IPS DF 19.7 (cell line): Measurements from ENCODE around the gene USP14.

Source experiments
- DNase-seq: peaks from one replicate; pipeline ENCODE4 v3.0.0-alpha.2; 2013; ENCODE audit warnings: low read depth, low spot score

Gene USP14

DNA sequence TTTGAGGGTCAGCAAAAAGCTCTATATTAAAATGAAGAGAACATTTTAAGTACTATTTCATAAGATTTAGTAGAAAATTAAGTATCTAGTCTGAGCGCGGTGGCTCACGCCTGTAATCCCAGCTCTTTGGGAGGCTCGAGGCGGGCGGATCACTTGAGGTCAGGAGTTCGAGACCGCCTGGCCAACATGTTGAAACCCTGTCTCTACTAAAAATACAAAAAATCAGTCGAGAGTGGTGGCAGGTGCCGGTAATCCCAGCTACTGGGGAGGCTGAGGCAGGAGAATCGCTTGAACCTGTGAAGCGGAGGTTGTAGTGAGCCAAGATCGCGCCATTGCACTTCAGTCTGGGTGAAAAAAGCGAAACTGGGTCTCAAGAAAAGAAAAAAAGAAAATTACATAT is 1.6 kb downstream of the USP14 start:
- DNase-seq: no peak

DNA sequence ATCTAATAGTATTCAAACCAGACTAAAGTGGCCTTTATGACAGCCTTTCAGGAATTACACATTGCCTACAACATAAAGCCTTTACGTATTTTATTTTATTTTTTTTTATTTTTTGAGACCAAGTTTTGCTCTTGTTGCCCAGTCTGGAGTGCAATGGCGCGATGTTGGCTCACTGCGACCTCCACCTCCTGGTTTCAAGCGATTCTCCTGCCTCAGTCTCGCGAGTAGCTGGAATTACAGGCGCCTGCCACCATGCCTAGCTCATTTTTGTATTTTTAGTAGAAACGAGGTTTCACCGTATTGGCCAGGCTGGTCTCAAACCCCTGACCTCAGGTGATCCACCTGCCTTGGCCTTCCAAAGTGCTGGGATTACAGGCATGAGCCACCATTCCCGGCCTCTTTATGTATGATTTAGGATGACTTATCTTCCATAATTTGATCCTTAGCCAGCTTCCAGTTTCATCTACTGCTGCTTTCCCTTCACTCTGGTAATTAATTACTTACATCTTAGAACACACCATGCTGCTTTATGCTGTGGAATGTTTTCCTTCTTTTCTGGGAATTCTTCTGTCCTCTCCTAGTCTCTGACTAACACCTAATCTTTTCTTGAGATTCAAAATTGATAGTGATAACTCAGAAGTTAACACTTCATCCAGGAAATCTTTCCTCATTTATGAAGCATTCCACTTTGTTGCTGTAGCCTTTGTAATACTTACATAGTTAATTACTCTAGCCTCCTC is 2.6 kb downstream of the USP14 start:
- DNase-seq: no peak

GRCh38 chr18:172361-172760 is 14.0 kb downstream of the USP14 start:
- no peak for DNase-seq

DNA sequence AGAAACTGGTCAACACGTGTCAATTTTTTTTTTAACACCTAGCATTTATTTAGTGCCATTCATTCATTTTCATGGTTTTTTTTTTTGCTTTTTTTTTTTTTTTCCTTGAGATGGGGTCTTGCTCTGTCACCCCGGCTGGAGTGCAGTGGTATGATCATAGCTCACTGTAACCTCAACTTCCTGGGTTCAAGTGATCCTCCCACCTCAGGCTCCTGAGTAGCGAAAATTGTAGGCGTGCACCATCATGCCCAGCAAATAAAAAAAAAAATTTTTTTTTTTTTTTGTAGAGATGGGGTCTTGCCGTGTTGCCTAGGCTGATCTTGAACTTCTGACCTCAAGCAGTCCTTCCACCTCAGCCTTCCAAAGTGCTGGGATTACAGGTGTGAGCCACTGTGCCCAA is 21.1 kb downstream of the USP14 start:
- DNase-seq: no peak

GRCh38 chr18:181711-182110 is 23.4 kb downstream of the USP14 start:
- DNase-seq: no peak

DNA sequence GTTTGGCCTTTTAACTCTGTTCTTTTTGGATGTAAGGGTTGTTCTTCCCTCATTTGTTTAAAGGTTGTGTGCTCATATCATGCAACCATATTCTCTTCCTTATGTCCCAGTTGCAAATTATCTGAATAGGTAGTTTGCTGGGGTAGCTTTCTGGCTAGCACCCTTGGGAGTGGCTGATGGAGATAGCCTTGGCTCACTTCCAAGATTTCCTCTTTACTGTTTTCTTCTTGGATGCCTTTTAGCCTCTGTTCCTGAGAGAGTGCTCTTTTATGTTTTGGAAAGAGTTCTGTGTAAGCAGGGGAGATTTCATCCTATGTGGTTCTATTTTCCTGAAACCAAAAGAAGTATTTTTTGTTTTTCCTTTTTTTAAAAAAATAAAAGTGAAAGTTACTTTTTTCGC is 25.4 kb downstream of the USP14 start:
- no peak for DNase-seq

DNA sequence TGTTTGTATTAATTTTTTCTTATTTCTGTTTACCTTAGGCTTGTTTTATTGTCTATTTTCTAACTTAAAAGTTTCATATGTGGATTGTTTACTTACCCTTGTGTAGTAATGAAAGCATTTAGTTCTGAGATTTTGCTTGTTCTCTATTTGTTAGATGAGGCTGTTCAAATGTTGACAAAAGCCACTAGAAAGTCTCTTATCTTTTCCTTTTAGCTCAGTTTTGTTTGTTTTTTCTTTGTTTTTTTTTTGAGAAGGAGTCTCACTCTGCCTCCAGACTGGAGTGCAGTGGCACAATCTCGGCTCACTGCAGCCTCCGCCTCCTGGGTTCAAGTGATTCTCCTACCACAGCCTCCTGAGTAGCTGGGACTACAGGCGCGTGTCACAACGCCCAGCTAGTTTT is 30.9 kb downstream of the USP14 start:
- no peak for DNase-seq

GRCh38 chr18:191725-192124 is 33.4 kb downstream of the USP14 start:
- no peak for DNase-seq

DNA sequence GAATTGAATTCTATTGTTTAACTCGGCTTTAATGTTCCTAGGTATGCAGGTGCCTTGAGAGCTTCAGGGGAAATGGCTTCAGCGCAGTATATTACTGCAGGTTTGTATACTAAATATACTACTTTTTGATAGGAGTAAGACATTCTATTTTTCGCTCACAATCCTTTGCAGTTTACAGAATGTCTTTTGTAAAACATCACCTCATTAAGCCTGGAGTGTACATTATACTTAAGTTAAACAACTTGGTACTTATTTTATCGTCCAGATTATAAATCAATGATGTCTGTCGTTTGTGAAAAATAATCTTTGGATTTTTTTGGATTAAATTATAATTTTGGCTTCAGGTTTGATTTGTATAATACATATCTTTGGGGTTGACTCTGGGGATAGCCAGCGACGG is 34.4 kb downstream of the USP14 start:
- no peak for DNase-seq

DNA sequence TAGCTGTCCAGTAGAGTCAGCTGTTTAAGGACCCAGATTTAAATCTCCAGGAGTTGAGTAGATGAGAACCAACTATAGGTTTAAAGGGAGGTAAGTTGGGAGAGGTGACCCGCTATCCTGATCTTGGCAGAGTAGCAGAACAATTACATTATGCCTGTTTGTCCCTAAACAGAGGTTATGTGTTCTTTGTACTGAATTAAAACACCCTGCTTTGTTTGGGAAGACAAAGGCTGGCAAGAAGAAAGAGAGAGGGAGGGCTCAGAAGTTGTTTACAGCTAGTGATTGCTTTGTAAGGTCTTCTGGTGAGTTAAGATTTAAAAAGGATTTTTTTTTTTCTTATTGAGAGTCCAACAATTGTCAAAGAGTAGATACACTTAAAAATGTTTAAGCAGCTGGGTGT is 37.3 kb downstream of the USP14 start:
- DNase-seq: no peak

- DNase-seq: no peak
These were observed 40.9 kb downstream of the USP14 start for GRCh38 chr18:199214-199613.

GRCh38 chr18:199768-200167 is 41.4 kb downstream of the USP14 start:
- no peak for DNase-seq

DNA sequence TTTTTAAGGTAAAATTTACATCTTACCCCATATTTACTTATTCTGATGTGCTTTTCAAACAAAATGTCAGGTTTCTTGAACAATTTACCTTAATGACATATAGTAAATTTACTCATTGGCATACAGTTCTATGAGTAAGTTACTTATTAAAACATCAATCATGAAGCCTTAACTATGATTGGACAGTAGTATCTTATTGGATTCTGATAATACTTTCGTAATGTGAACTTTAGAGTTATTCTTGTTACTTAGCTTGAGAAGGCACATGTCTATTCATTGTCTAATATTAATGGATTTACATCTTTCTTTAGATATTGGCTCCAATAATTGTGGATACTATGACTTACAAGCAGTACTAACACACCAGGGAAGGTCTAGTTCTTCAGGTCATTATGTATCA is 51.7 kb downstream of the USP14 start:
- DNase-seq: no peak

DNA sequence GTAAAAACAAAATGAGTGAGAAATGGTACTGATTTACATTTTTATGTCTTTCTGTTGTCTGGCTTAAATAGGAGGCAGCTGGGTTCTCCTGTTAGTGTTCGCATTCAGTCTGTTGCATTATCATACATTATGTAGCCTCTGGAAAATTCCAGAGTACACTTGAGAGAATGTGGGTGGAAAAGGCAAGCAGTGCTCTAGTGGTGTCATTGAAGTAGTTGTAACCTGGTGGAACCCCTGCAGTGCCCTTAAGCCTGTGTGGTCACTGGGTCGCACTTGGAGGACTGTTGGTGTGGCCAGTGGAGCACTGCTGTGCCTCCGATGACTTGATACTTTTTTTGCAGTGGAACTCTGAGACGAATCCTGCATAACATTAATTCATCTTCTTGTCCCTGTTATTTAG is 52.4 kb downstream of the USP14 start:
- no peak for DNase-seq

GRCh38 chr18:211582-211981 is 53.2 kb downstream of the USP14 start:
- no peak for DNase-seq

DNA sequence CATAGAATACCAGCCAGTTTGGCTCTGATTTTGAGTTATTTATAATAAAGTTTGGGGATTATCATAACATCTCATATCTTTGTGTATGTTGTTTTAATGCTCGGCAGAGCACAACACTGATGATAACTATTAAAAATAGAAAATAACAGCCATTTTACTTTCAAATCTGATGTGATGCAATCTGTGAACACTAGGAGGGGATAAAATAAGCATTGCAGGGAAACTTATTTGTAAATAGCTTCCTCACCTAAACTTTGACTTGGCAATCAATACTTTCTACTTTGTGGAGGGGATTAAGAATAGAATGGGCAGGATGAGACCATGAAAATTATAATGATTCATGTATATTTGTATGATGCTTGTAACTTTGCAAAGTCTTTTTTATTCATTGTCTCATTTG is 54.4 kb downstream of the USP14 start:
- no peak for DNase-seq

DNA sequence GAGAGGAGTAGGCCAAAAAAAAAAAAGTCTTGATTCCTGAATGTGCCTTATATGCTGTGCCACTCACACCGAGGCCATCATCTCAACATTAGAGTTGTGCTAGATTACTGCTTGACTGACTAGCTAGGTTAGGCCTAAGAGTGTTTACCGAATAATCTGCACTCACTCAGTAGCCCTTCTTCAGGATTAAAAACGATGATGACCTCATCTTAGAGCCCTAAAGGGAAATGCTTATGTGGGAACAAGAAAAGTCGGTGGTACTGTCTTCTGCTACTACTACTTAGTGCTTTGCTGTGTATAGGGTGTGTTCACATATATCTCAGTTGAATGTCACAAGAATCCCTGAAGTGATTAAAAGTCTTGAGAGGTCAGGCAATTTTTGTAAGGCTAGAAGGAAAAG is 55.1 kb downstream of the USP14 start:
- no peak for DNase-seq

DNA sequence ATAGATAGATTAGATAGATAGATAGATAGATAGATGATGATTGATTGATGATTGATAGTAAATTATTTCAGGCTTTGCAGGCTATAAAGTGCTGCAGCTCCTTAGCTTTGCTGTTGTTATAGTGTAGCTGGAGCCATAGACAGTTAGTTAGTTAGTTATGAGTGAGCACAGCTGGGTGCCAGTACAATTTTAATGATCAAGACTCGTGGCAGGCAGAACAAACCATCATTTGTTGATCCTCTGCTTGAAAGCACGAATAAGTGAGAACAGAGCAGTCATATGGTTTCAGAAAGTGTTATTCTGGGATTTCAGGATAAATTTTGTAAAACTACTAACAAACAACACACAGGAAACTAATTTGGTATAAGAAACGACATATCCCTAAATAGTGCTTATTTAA is 55.6 kb downstream of the USP14 start:
- no peak for DNase-seq

DNA sequence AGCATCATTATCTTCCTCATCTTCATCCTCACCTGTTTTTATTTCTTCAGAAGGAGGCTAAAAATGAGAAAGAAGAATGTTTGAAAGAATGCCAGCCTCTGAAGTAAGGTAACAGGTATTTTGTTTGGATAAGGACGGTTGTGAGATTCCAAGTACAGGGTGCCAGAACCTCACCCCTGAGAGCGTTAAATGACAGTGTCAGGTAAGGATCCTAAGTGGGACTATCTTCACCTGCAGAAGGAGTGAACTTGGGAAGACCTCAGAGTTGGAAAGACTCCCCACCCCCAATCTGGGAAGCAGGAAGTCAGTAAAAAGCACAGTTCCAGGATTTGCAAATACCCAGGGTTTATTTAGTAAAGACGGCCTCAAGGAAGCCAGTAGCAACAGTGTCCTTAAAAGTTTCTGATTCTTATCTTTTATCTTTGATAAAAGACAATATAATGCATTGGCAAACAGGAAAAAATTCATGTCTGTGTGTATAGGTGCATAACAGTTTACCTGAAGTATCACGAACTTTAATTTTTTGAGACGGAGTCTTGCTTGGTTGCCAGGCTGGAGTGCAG is 57.2 kb downstream of the USP14 start:
- DNase-seq: no peak

DNA sequence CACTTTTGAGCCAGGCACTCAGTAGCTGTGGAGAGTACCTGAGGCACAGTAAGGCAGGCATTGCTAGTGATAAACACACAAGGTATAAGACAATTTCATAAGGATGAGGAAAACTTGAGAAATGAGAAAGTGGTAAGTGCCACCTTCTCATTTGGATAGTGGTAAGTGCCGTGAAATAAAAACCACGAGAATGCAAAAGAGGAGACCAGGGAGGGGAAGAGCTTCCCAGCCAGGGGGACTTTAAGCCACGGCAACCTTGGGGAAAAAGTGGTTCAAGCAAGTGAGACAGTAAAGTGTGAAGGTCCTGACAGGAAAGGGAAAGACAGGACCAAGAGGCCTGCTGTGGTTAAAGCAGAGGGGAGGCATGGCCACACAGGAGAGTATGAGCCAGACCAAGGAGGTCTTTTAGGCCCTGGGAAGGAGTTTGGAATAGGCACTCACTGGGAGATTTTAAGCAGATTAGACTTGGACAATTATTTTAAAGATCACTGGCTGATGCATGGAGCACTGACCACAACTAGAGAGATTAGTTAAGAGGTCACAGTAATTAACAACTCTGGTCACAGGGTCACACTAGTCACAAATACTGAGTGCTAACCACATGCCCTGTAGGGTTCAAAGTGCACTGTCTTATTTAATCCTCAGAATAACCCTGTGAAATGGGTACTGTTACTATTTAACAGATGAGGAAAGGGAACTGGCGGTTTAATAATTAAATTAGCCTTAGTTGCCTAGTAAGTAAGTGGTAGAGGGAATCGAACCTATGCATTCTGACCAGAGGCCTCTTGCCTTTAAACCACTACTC is 59.4 kb downstream of the USP14 start:
- DNase-seq: no peak

DNA sequence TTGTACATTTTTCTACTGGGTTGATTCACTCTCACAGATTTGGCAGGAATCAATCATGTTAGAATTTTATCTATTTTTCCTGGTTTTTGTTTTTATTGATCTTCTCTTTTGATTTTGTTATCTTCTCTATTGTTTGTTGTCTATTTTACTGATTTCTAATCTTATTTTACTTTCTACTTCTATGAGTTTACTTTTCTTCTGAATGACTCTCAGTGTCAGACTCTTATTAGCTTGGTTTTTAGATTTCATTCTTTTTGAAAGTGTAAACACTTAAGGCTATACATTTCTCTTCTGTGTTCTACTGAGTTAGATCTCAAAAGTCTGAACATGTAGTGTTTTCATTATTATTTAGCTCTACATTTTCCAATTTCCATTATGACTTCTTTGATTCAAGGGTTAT is 62.4 kb downstream of the USP14 start:
- no peak for DNase-seq

GRCh38 chr18:225745-226144 is 67.4 kb downstream of the USP14 start:
- DNase-seq: no peak

DNA sequence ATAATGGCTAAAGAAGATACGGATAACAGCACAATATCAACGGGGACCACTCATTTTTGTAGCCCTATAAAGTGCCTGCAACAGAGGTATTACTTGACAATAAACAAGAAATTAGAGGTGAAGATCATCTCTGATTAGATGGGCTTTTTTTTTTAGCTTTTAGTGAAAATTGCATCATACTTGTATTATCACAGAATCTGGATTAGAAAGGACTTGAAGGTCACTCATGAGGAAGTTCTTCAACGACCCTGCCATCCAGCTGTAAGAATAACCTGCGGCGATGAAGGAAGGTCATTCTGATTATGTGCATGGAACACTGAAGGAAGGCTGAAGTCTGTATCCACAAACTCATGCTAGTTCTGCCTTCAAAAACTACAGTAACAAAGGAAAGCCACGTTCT is 69.0 kb downstream of the USP14 start:
- DNase-seq: no peak
